H9 (cell line): ENCODE measurements around the gene CHPF2. TPM values are rescaled to one million over a fixed set of nuclear protein-coding genes. Genes with fewer than 3 reads are reported as not detected.

Experiments
- DNase-seq: peaks from one replicate; pipeline ENCODE4 v3.0.0-alpha.2; 2017
- H2AFZ ChIP-seq: one replicate; pipeline ENCODE4 v1.6.1; 2013; ENCODE audit warnings: mild to moderate bottlenecking, low read length, control low read depth, moderate library complexity
- H2AK5ac ChIP-seq: 2 replicates; pipeline ENCODE4 v1.6.1; 2013; ENCODE audit warnings: low read length, control low read depth, mixed read lengths; ENCODE audit not compliant: insufficient read length
- H2BK120ac ChIP-seq: one replicate; pipeline ENCODE4 v1.6.1; 2013; ENCODE audit warnings: low read depth, mild to moderate bottlenecking, low read length, control low read depth, inconsistent platforms; ENCODE audit not compliant: poor library complexity, severe bottlenecking
- H2BK12ac ChIP-seq: 2 replicates; pipeline ENCODE4 v1.6.1; 2013; ENCODE audit warnings: low read length, control low read depth, mixed read lengths, low read depth; ENCODE audit not compliant: insufficient read length
- H2BK15ac ChIP-seq: 2 replicates; pipeline ENCODE4 v1.6.1; 2013; ENCODE audit warnings: low read depth, low read length, control low read depth
- H2BK20ac ChIP-seq: one replicate; pipeline ENCODE4 v1.6.1; 2013; ENCODE audit warnings: low read depth, mild to moderate bottlenecking, low read length, control low read depth, inconsistent platforms; ENCODE audit not compliant: poor library complexity, severe bottlenecking
- H2BK5ac ChIP-seq: 2 replicates; pipeline ENCODE4 v1.6.1; 2013; ENCODE audit warnings: low read length, control low read depth, mixed read lengths; ENCODE audit not compliant: insufficient read length
- H3K14ac ChIP-seq: 2 replicates; pipeline ENCODE4 v1.6.1; 2013; ENCODE audit warnings: low read length, control low read depth; ENCODE audit not compliant: insufficient read depth
- H3K18ac ChIP-seq: 2 replicates; pipeline ENCODE4 v1.6.1; 2013; ENCODE audit warnings: low read depth, mild to moderate bottlenecking, mixed read lengths, low read length, control low read depth; ENCODE audit not compliant: insufficient read length
- H3K23ac ChIP-seq: 2 replicates; pipeline ENCODE4 v1.6.1; 2013; ENCODE audit warnings: low read length, control low read depth, mixed read lengths, low read depth; ENCODE audit not compliant: insufficient read length
- H3K23me2 ChIP-seq: 2 replicates; pipeline ENCODE4 v1.6.1; 2013; ENCODE audit warnings: low read depth, mild to moderate bottlenecking, mixed read lengths, low read length, control low read depth; ENCODE audit not compliant: insufficient read length, poor library complexity, severe bottlenecking
- H3K27ac ChIP-seq: 2 replicates; pipeline ENCODE4 v1.5.1; 2013; ENCODE audit warnings: low read length, control low read depth, mixed read lengths, low read depth; ENCODE audit not compliant: insufficient read length
- H3K27me3 ChIP-seq: 2 replicates; pipeline ENCODE4 v1.6.1; 2013; ENCODE audit warnings: low read length, control low read depth, inconsistent platforms; ENCODE audit not compliant: insufficient read depth
- H3K4ac ChIP-seq: 2 replicates; pipeline ENCODE4 v1.6.1; 2013; ENCODE audit warnings: low read depth, mild to moderate bottlenecking, control low read depth, inconsistent platforms, low read length, moderate library complexity
- H3K4me1 ChIP-seq: 2 replicates; pipeline ENCODE4 v1.6.1; 2013; ENCODE audit warnings: low read length, control low read depth, inconsistent platforms; ENCODE audit not compliant: insufficient read depth
- H3K4me2 ChIP-seq: 2 replicates; pipeline ENCODE4 v1.6.1; 2013; ENCODE audit warnings: low read length, control low read depth, mixed read lengths; ENCODE audit not compliant: insufficient read length, insufficient read depth
- H3K56ac ChIP-seq: 2 replicates; pipeline ENCODE4 v1.6.1; 2013; ENCODE audit warnings: low read depth, mild to moderate bottlenecking, mixed read lengths, low read length, control low read depth; ENCODE audit not compliant: insufficient read length
- H3K79me1 ChIP-seq: 2 replicates; pipeline ENCODE4 v1.6.1; 2013; ENCODE audit warnings: low read depth, mild to moderate bottlenecking, moderate library complexity, low read length, control low read depth, inconsistent platforms; ENCODE audit not compliant: insufficient read depth, poor library complexity, severe bottlenecking
- H3K79me2 ChIP-seq: 2 replicates; pipeline ENCODE4 v1.6.1; 2013; ENCODE audit warnings: low read length, control low read depth, inconsistent platforms; ENCODE audit not compliant: insufficient read depth
- H3K9ac ChIP-seq: 2 replicates; pipeline ENCODE4 v1.6.1; 2013; ENCODE audit warnings: low read length, control low read depth, mixed read lengths; ENCODE audit not compliant: insufficient read length; ENCODE audit errors: extremely low read depth
- H3K9me3 ChIP-seq: one replicate; pipeline ENCODE4 v1.6.1; 2013; ENCODE audit warnings: low read depth, low read length, inconsistent platforms; ENCODE audit not compliant: control insufficient read depth
- H3T11ph ChIP-seq: one replicate; pipeline ENCODE4 v1.6.1; 2013; ENCODE audit warnings: mild to moderate bottlenecking, low read length, control low read depth, inconsistent platforms
- H4K20me1 ChIP-seq: one replicate; pipeline ENCODE4 v1.6.1; 2013; ENCODE audit not compliant: control insufficient read depth, insufficient read length, insufficient read depth
- H4K5ac ChIP-seq: 2 replicates; pipeline ENCODE4 v1.6.1; 2013; ENCODE audit warnings: low read depth, mild to moderate bottlenecking, mixed read lengths, low read length, control low read depth; ENCODE audit not compliant: insufficient read length
- H4K8ac ChIP-seq: replicated peaks from 2 replicates; pipeline ENCODE4 v1.6.1; 2013; ENCODE audit warnings: low read length, control low read depth, mixed read lengths, low read depth; ENCODE audit not compliant: insufficient read length
- H4K91ac ChIP-seq: 2 replicates; pipeline ENCODE4 v1.6.1; 2013; ENCODE audit warnings: low read depth, mild to moderate bottlenecking, moderate library complexity, mixed read lengths, low read length, control low read depth; ENCODE audit not compliant: insufficient read length
- H3K27ac Mint-ChIP-seq, 3 experiments: 2 replicates in 2 of 3; 3 replicates in 1 of 3; pipeline ENCODE4 v1.8.0; 2020 to 2021; ENCODE audit warnings: mixed read lengths in 3 of 3, mild to moderate bottlenecking in 1 of 3, moderate library complexity in 1 of 3
- H3K27me3 Mint-ChIP-seq: 2 replicates; pipeline ENCODE4 v1.8.0; 2021; ENCODE audit warnings: low read depth, mild to moderate bottlenecking, moderate library complexity, mixed read lengths
- H3K36me3 Mint-ChIP-seq, 3 experiments: 2 replicates in 2 of 3; 3 replicates in 1 of 3; pipeline ENCODE4 v1.8.0; 2020 to 2021; ENCODE audit warnings: low read depth in 3 of 3, mixed read lengths in 3 of 3; ENCODE audit not compliant: insufficient read depth in 1 of 3
- H3K4me1 Mint-ChIP-seq, 2 experiments: 2 replicates each; pipeline ENCODE4 v1.8.0; 2020; ENCODE audit warnings: mixed read lengths in 2 of 2
- H3K4me3 Mint-ChIP-seq, 2 experiments: 2 replicates in 1 of 2; 3 replicates in 1 of 2; pipeline ENCODE4 v1.8.0; 2020 to 2021; ENCODE audit warnings: mild to moderate bottlenecking in 2 of 2, mixed read lengths in 2 of 2, moderate library complexity in 1 of 2
- H3K9me3 Mint-ChIP-seq, 2 experiments: 2 replicates in 1 of 2; 3 replicates in 1 of 2; pipeline ENCODE4 v1.8.0; 2020; ENCODE audit warnings: mild to moderate bottlenecking in 2 of 2, mixed read lengths in 2 of 2, moderate library complexity in 1 of 2
- CTCF ChIP-seq: fragments of 200-600 bp; sonication (generic); conservative IDR thresholded peaks from 3 replicates; pipeline ENCODE4 v1.8.0; 2021; ENCODE audit warnings: antibody characterized with exemption, mild to moderate bottlenecking
- WGBS: extraction: QIAGEN DNeasy Blood & Tissue Kit; methylation state at CpG from one replicate; pipeline ENCODE4 v1.1.7; 2013; ENCODE audit warnings: missing lambda C conversion rate, low lambda C conversion rate, mixed read lengths; ENCODE audit not compliant: insufficient read length; ENCODE audit errors: extremely low coverage; 5-methylcytosine and 5-hydroxymethylcytosine counted together
- total RNA-seq: library from RNA; stranded (reverse); gene quantifications from 2 replicates; pipeline ENCODE4 v1.2.1, GENCODE V29; 2021

CHPF2 gene
- total RNA-seq, 1 experiment from 2014 or later, result 25.7 TPM

GRCh38 chr7:151251328-151251688 is 19.0 kb downstream of the CHPF2 start:
- Histone ChIP-seq H3K23ac (no peak overlapping the region), H3K9me3 (no peaks in the 10 kb centered on the region), H3K4ac (no peak overlapping the region), H2BK12ac (no peak overlapping the region), H3K79me2 (no peaks in the 10 kb centered on the region), H2AK5ac (no peak overlapping the region), H3K4me2 (peak overlapping the region; percentile 71), H3K4me1 (peaks cover 7% of the 10 kb centered on the region; the same call in 1 of the 2 replicates), H3T11ph (no peak overlapping the region), H4K91ac (no peak overlapping the region), H3K14ac (peak overlapping the region; percentile 43; the same call in 1 of the 2 replicates), H2BK20ac (no peak overlapping the region), H3K56ac (no peak overlapping the region), H4K5ac (no peak overlapping the region), H3K23me2 (peaks cover 22% of the 10 kb centered on the region), H4K8ac (no peak overlapping the region), H3K9ac (no peak overlapping the region), H2BK5ac (no peak overlapping the region), H3K18ac (no peak overlapping the region), H2AFZ (no peak overlapping the region), H4K20me1 (no peaks in the 10 kb centered on the region), H3K27ac (no peak overlapping the region), H2BK120ac (no peak overlapping the region), H3K27me3 (peaks cover 19% of the 10 kb centered on the region; the same call in 1 of the 2 replicates), H3K79me1 (no peaks in the 10 kb centered on the region), H2BK15ac (no peak overlapping the region)
- Mint-ChIP-seq H3K4me1 (peaks cover 44 to 57% of the 10 kb centered on the region in 2 experiments), H3K27ac (no peak overlapping the region), H3K9me3 (no peaks in the 10 kb centered on the region; a peak in 1 of 5 replicates), H3K4me3 (peak overlapping the region; percentile 58 to 75), H3K27me3 (peaks cover 86% of the 10 kb centered on the region), H3K36me3 (no peaks in the 10 kb centered on the region; a peak in 1 of 7 replicates)
- no peak for DNase-seq
- no peak for TF ChIP-seq CTCF
- no CpG with 5 or more reads among the region's 19 CpGs for WGBS
